Liver (tissue), 9 donors: ENCODE data around the gene ENOX1. TPM values are rescaled to one million over a fixed set of nuclear protein-coding genes. Genes with fewer than 3 reads are reported as not detected.

Experiments used
- DNase-seq: peaks from one replicate; pipeline ENCODE4 v3.0.0-alpha.2; 2017; ENCODE audit warnings: low spot score
- H3K27ac ChIP-seq, 2 donors: one replicate each; pipeline ENCODE4 v1.7.0; 2013; ENCODE audit warnings: inconsistent platforms in 2 of 2, low read length in 2 of 2, control low read depth in 1 of 2, low read depth in 1 of 2, mild to moderate bottlenecking in 1 of 2
- H3K27me3 ChIP-seq, 4 donors: one replicate each; pipeline versions ENCODE4 v1.6.1 to v1.7.0; 2013; ENCODE audit warnings: low read length in 3 of 4, inconsistent platforms in 1 of 4, mild to moderate bottlenecking in 1 of 4, moderate library complexity in 1 of 4; ENCODE audit not compliant: control insufficient read depth in 4 of 4, insufficient read depth in 4 of 4
- H3K36me3 ChIP-seq, 4 donors: one replicate each; pipeline versions ENCODE4 v1.6.1 to v1.7.0; 2013; ENCODE audit warnings: low read length in 3 of 4, mild to moderate bottlenecking in 3 of 4, low read depth in 1 of 4, moderate library complexity in 1 of 4; ENCODE audit not compliant: control insufficient read depth in 4 of 4, insufficient read depth in 3 of 4
- H3K4me1 ChIP-seq, 4 donors: one replicate each; pipeline versions ENCODE4 v1.6.1 to v1.7.0; 2013; ENCODE audit warnings: low read length in 3 of 4, mild to moderate bottlenecking in 3 of 4, moderate library complexity in 1 of 4; ENCODE audit not compliant: control insufficient read depth in 4 of 4, insufficient read depth in 4 of 4
- H3K4me3 ChIP-seq, 3 donors: one replicate each; pipeline versions ENCODE4 v1.6.1 to v1.7.0; 2013; ENCODE audit warnings: low read length in 3 of 3, control low read depth in 1 of 3, low read depth in 1 of 3, mild to moderate bottlenecking in 1 of 3
- H3K9ac ChIP-seq, 2 donors: one replicate each; pipeline ENCODE4 v1.7.0; 2013; ENCODE audit warnings: low read length in 2 of 2, mild to moderate bottlenecking in 2 of 2, moderate library complexity in 2 of 2, control low read depth in 1 of 2, low read depth in 1 of 2
- H3K9me3 ChIP-seq, 4 donors: one replicate each; pipeline versions ENCODE4 v1.6.1 to v1.7.0; 2013; ENCODE audit warnings: low read length in 3 of 4; ENCODE audit not compliant: control insufficient read depth in 4 of 4
- ATF3 ChIP-seq: IDR thresholded peaks from 2 replicates; pipeline ENCODE4 v1.6.1; 2016; ENCODE audit warnings: antibody characterized with exemption
- CTCF ChIP-seq: fragments of 150-350 bp; IDR thresholded peaks from 2 replicates; pipeline ENCODE4 v1.5.1; 2017; ENCODE audit warnings: improper control_type of control experiment, low read depth, low read length; ENCODE audit not compliant: missing input control
- EGR1 ChIP-seq, 2 donors: IDR thresholded peaks; 2 replicates each; pipeline ENCODE4 v1.6.1; 2016 to 2018; ENCODE audit warnings: antibody characterized with exemption in 2 of 2, low read depth in 2 of 2
- FOXA1 ChIP-seq: IDR thresholded peaks from 2 replicates; pipeline ENCODE4 v1.6.1; 2016; ENCODE audit warnings: antibody characterized with exemption
- FOXA2 ChIP-seq: IDR thresholded peaks from 2 replicates; pipeline ENCODE4 v1.6.1; 2016; ENCODE audit warnings: antibody characterized with exemption
- GABPA ChIP-seq, 2 donors: IDR thresholded peaks in 1 of 2; conservative IDR thresholded peaks in 1 of 2; 2 replicates each; pipeline ENCODE4 v1.6.1; 2016; ENCODE audit warnings: antibody characterized with exemption in 2 of 2, mild to moderate bottlenecking in 1 of 2, moderate library complexity in 1 of 2
- HNF4A ChIP-seq, 2 donors: conservative IDR thresholded peaks; 2 replicates each; pipeline ENCODE4 v1.6.1; 2016; ENCODE audit warnings: antibody characterized with exemption in 2 of 2, mild to moderate bottlenecking in 2 of 2
- HNF4G ChIP-seq: IDR thresholded peaks from 2 replicates; pipeline ENCODE4 v1.6.1; 2016; ENCODE audit warnings: antibody characterized with exemption
- JUND ChIP-seq, 2 donors: IDR thresholded peaks; 2 replicates each; pipeline ENCODE4 v1.6.1; 2016; ENCODE audit warnings: antibody characterized with exemption in 2 of 2
- MAX ChIP-seq: IDR thresholded peaks from 2 replicates; pipeline ENCODE4 v1.6.1; 2016; ENCODE audit warnings: antibody characterized with exemption
- NR2F2 ChIP-seq: IDR thresholded peaks from 2 replicates; pipeline ENCODE4 v1.6.1; 2016; ENCODE audit warnings: antibody characterized with exemption
- RAD21 ChIP-seq, 2 donors: IDR thresholded peaks; 2 replicates each; pipeline ENCODE4 v1.6.1; 2016; ENCODE audit warnings: antibody characterized with exemption in 2 of 2, mild to moderate bottlenecking in 2 of 2
- REST ChIP-seq: IDR thresholded peaks from 2 replicates; pipeline ENCODE4 v1.6.1; 2016; ENCODE audit warnings: antibody characterized with exemption, mild to moderate bottlenecking
- RXRA ChIP-seq, 2 donors: IDR thresholded peaks; 2 replicates each; pipeline ENCODE4 v1.6.1; 2017 to 2018; ENCODE audit warnings: antibody characterized with exemption in 2 of 2, mild to moderate bottlenecking in 1 of 2
- SP1 ChIP-seq: IDR thresholded peaks from 2 replicates; pipeline ENCODE4 v1.6.1; 2018; ENCODE audit warnings: antibody characterized with exemption, mild to moderate bottlenecking
- TAF1 ChIP-seq: conservative IDR thresholded peaks from 2 replicates; pipeline ENCODE4 v1.6.1; 2016; ENCODE audit warnings: antibody characterized with exemption, mild to moderate bottlenecking
- YY1 ChIP-seq: IDR thresholded peaks from 2 replicates; pipeline ENCODE4 v1.6.1; 2016; ENCODE audit warnings: antibody characterized with exemption, mild to moderate bottlenecking
- ZBTB33 ChIP-seq: IDR thresholded peaks from 2 replicates; pipeline ENCODE4 v1.6.1; 2016; ENCODE audit warnings: antibody characterized with exemption
- WGBS: extraction: QIAGEN DNeasy Blood & Tissue Kit; methylation state at CpG from one replicate; pipeline ENCODE4 v1.1.7; 2013; 5-methylcytosine and 5-hydroxymethylcytosine counted together
- polyA plus RNA-seq, 2 donors: library from polyadenylated mRNA; stranded (reverse) in 1 of 2; unstranded in 1 of 2; fragments of 200-250 nt in 1 of 2; fragments of >200 nt in 1 of 2; fragmentation: Nextera tagmentation in 1 of 2; extraction: Ambion mirVana in 1 of 2; gene quantifications; one replicate each; pipeline versions ENCODE4 v1.2.1 to v1.2.3, GENCODE V29; 2013 to 2015
- total RNA-seq, 2 donors: library from RNA; depleted of rRNA; stranded (reverse); fragments of >200 nt; gene quantifications; one replicate each; pipeline ENCODE4 v1.2.3, GENCODE V29; 2014
- donor health status: healthy.
- donor health status: healthy.
- donor health status: healthy.
- donor health status: healthy.
- donor health status: healthy.

ENOX1 gene
- total and polyA plus RNA-seq, 4 donors = 0.02 to 0.33 (median 0.08) TPM; not detected in 1

- WGBS = 95% methylated on average over 9 of the region's 9 CpGs
- Histone ChIP-seq H3K9me3 (peaks cover 0 to 5% (median 1%) of the 10 kb centered on the region in 4 donors), H3K36me3 (no peaks in the 10 kb centered on the region), H3K27ac (no peak overlapping the region), H3K4me3 (no peak overlapping the region), H3K9ac (no peak overlapping the region), H3K4me1 (no peaks in the 10 kb centered on the region), H3K27me3 (no peaks in the 10 kb centered on the region)
- TF ChIP-seq HNF4G = no peak
- TF ChIP-seq MAX = no peak
- no peak for TF ChIP-seq NR2F2
- TF ChIP-seq REST = no peak
- no peak for TF ChIP-seq FOXA1
- TF ChIP-seq HNF4A (conservative IDR thresholded peaks at IDR 0.05) = no peak
- no peak for TF ChIP-seq YY1
- no peak for TF ChIP-seq EGR1 (IDR thresholded peaks at IDR 0.05; ENCODE audit: low read depth in 2 of 2)
- TF ChIP-seq RAD21 (IDR thresholded peaks at IDR 0.05) = no peak
- TF ChIP-seq FOXA2 = no peak
- TF ChIP-seq CTCF = no peak
- no peak for TF ChIP-seq JUND (IDR thresholded peaks at IDR 0.05)
- no peak for TF ChIP-seq TAF1
- no peak for TF ChIP-seq ZBTB33
- no peak for TF ChIP-seq GABPA (IDR thresholded peaks at IDR 0.05 in 1 of 2, conservative IDR thresholded peaks at IDR 0.05 in 1 of 2)
- TF ChIP-seq SP1 = no peak
- TF ChIP-seq ATF3 = no peak
- TF ChIP-seq RXRA (IDR thresholded peaks at IDR 0.05) = no peak
- DNase-seq = no peak
These were observed 606.6 kb downstream of the ENOX1 start for GRCh38 chr13:43180036-43180660.
